Adrenal gland (tissue), 5 donors: ENCODE measurements around the gene PSMG3.

Experiments used
- POLR2A ChIP-seq, 2 donors: fragments of 450-650 bp; IDR thresholded peaks; one replicate each; pipeline ENCODE4 v1.6.1; 2017; ENCODE audit warnings: antibody characterized with exemption in 2 of 2, mild to moderate bottlenecking in 2 of 2, moderate library complexity in 1 of 2
- TF ChIP-seq, protein P1 (sequence below), 6 experiments: fragments of 450-650 bp in 4 of 6; fragments of 200-600 bp in 2 of 6; sonication (generic) in 1 of 6; IDR thresholded peaks; 1 replicate in 5 of 6; 2 replicates in 1 of 6; pipeline versions ENCODE4 v1.5.1 to v1.8.0; 2016 to 2021; ENCODE audit warnings: antibody characterized with exemption in 6 of 6, mild to moderate bottlenecking in 2 of 6, moderate library complexity in 1 of 6
- donor health status: DM: no; HTN: no; CAD: no.

GRCh38 chr7:1586827-1587705, 17.2 kb upstream of the PSMG3 start:
- no peak for TF ChIP-seq POLR2A (IDR thresholded peaks at IDR 0.05)
- TF ChIP-seq, protein P1, sequence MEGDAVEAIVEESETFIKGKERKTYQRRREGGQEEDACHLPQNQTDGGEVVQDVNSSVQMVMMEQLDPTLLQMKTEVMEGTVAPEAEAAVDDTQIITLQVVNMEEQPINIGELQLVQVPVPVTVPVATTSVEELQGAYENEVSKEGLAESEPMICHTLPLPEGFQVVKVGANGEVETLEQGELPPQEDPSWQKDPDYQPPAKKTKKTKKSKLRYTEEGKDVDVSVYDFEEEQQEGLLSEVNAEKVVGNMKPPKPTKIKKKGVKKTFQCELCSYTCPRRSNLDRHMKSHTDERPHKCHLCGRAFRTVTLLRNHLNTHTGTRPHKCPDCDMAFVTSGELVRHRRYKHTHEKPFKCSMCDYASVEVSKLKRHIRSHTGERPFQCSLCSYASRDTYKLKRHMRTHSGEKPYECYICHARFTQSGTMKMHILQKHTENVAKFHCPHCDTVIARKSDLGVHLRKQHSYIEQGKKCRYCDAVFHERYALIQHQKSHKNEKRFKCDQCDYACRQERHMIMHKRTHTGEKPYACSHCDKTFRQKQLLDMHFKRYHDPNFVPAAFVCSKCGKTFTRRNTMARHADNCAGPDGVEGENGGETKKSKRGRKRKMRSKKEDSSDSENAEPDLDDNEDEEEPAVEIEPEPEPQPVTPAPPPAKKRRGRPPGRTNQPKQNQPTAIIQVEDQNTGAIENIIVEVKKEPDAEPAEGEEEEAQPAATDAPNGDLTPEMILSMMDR (IDR thresholded peaks at IDR 0.05): no peak
